NCI-H526 treated with DMSO at 0.1 percent for 48 hours (cell line): ENCODE measurements around the gene FHIT.
A peak's percentile ranks its signal among the peaks of the same experiment; 100 is the strongest.

ENCODE experiments used
- DNase-seq: peaks from one replicate; lab custom pipeline; 2025; lab: John Stamatoyannopoulos, UW

FHIT gene

GRCh38 chr3:61251174-61251972 lies at the start of gene FHIT:
TSS of gene FHIT (minus strand) at chr3:61251452.
- peak; percentile 84 for DNase-seq

GRCh38 chr3:61300786-61301185 lies 49.5 kb upstream of the FHIT start:
- no peak for DNase-seq

GRCh38 chr3:61300006-61300380 lies 48.7 kb upstream of the FHIT start:
- DNase-seq, result no peak

GRCh38 chr3:61299343-61300005 lies 48.2 kb upstream of the FHIT start:
- no peak for DNase-seq

GRCh38 chr3:61297821-61298220 lies 46.6 kb upstream of the FHIT start:
- DNase-seq, result no peak

GRCh38 chr3:61288446-61288845 lies 37.2 kb upstream of the FHIT start:
- DNase-seq, result no peak

GRCh38 chr3:61283876-61284275 lies 32.6 kb upstream of the FHIT start:
- no peak for DNase-seq

GRCh38 chr3:61278713-61279112 lies 27.5 kb upstream of the FHIT start:
- no peak for DNase-seq

GRCh38 chr3:61277411-61277810 lies 26.2 kb upstream of the FHIT start:
- DNase-seq, result no peak

- no peak for DNase-seq
Measured at GRCh38 chr3:61269435-61269834, 18.2 kb upstream of the FHIT start.

GRCh38 chr3:61268644-61269043 lies 17.4 kb upstream of the FHIT start:
- no peak for DNase-seq

GRCh38 chr3:61264281-61264680 lies 13.0 kb upstream of the FHIT start:
- no peak for DNase-seq

- no peak for DNase-seq
Measured at GRCh38 chr3:61257148-61257547, 5.9 kb upstream of the FHIT start.

- DNase-seq, result no peak
Measured at GRCh38 chr3:61253756-61254155, 2.5 kb upstream of the FHIT start.

GRCh38 chr3:61252836-61253235 lies 1.6 kb upstream of the FHIT start:
- DNase-seq, result no peak

GRCh38 chr3:61250784-61251173 lies 473 bp downstream of the FHIT start:
- DNase-seq, result peak; percentile 2

- no peak for DNase-seq
Measured at GRCh38 chr3:61248496-61248895, 2.8 kb downstream of the FHIT start.

- no peak for DNase-seq
Measured at GRCh38 chr3:61247191-61247590, 4.1 kb downstream of the FHIT start.

GRCh38 chr3:61239871-61240270 lies 11.4 kb downstream of the FHIT start:
- DNase-seq, result no peak

- DNase-seq, result no peak
Measured at GRCh38 chr3:61237858-61238257, 13.4 kb downstream of the FHIT start.

- no peak for DNase-seq
Measured at GRCh38 chr3:61236556-61236955, 14.7 kb downstream of the FHIT start.

- no peak for DNase-seq
Measured at GRCh38 chr3:61233746-61234145, 17.5 kb downstream of the FHIT start.

- no peak for DNase-seq
Measured at GRCh38 chr3:61231693-61232092, 19.6 kb downstream of the FHIT start.

GRCh38 chr3:61227799-61228198 lies 23.5 kb downstream of the FHIT start:
- DNase-seq, result no peak
